ENCODE data around the gene DIS3L. TPM values are rescaled to one million over a fixed set of nuclear protein-coding genes. Genes with fewer than 3 reads are reported as not detected.

Gene DIS3L
- total and polyA plus RNA-seq, 2 donors from 2014 or later: 10.6 to 28.5 TPM

- no peak overlapping the region for H3K4me3 ChIP-seq (ENCODE audit: low read length in 3 of 3)
- no peaks in the 10 kb centered on the region for H3K9me3 ChIP-seq (ENCODE audit: control insufficient read depth in 2 of 3, insufficient read depth in 1 of 3, low read length in 3 of 3)
- no peak overlapping the region for H3K9ac ChIP-seq (ENCODE audit: low read length in 3 of 3)
- intact Hi-C loops (cut with DNase I): no loop called here
- no peak overlapping the region for H3K27ac ChIP-seq (ENCODE audit: low read depth in 2 of 2, low read length in 2 of 2)
- peaks cover 0 to 3% (median 0%) of the 10 kb centered on the region in 3 donors for H3K4me1 ChIP-seq (ENCODE audit: control insufficient read depth in 2 of 3, insufficient read depth in 2 of 3, low read depth in 1 of 3, low read length in 3 of 3)
- H3K27me3 ChIP-seq (ENCODE audit: control insufficient read depth, insufficient read depth, low read length): no peaks in the 10 kb centered on the region
- FAIRE-seq (no peak), DNase-seq (no peak)
- TF ChIP-seq, protein P1, sequence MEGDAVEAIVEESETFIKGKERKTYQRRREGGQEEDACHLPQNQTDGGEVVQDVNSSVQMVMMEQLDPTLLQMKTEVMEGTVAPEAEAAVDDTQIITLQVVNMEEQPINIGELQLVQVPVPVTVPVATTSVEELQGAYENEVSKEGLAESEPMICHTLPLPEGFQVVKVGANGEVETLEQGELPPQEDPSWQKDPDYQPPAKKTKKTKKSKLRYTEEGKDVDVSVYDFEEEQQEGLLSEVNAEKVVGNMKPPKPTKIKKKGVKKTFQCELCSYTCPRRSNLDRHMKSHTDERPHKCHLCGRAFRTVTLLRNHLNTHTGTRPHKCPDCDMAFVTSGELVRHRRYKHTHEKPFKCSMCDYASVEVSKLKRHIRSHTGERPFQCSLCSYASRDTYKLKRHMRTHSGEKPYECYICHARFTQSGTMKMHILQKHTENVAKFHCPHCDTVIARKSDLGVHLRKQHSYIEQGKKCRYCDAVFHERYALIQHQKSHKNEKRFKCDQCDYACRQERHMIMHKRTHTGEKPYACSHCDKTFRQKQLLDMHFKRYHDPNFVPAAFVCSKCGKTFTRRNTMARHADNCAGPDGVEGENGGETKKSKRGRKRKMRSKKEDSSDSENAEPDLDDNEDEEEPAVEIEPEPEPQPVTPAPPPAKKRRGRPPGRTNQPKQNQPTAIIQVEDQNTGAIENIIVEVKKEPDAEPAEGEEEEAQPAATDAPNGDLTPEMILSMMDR (IDR thresholded peaks at IDR 0.05; ENCODE audit: borderline replicate concordance, extremely low read depth, insufficient read depth): no peak
- no peaks in the 10 kb centered on the region for H3K36me3 ChIP-seq (ENCODE audit: control insufficient read depth in 2 of 3, insufficient read depth in 3 of 3, low read length in 3 of 3)
Measured at GRCh38 chr15:66264859-66265513, 28.4 kb upstream of the DIS3L start.

DNA sequence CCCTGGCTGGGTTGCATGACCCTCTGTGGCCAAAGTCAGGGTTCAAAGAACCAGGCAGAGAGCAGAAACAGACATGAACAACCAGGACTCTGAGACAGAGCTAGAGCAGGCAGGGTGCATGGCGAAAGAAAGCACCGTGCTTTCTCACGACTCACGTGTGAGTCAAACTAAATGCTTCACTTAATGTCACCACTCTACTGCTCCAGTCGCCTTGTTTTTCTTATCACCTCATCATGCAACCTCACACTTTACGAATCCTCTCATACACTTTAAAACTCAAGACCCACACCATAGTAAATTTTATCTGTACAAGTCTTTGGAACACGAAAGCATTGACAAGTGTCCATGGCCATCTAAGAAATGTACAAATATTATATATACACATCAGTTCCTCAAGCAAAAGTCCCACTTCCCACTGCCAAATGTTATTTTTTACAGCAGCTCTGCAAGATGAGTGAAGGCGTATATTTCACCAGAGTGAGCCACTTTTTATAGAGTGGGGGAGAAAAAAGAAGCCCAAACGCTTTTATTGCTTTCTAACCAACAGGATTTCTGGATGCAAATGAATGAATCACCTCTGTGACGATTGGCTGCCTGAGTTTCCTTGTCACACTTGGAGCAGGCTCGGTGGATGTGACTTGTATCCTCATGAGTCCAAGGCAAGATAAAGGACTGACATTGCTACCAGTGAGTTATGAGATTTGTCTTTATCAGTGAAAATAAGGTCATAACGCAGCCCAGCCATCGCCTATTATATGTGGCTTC is 23.9 kb upstream of the DIS3L start:
- Histone ChIP-seq H3K9me3 (ENCODE audit: control insufficient read depth in 2 of 3, insufficient read depth in 1 of 3, low read length in 3 of 3) (no peaks in the 10 kb centered on the region), H3K4me3 (ENCODE audit: low read length in 3 of 3) (no peak overlapping the region), H3K9ac (ENCODE audit: low read length in 3 of 3) (no peak overlapping the region), H3K36me3 (ENCODE audit: control insufficient read depth in 2 of 3, insufficient read depth in 3 of 3, low read length in 3 of 3) (no peaks in the 10 kb centered on the region), H3K27ac (ENCODE audit: low read depth in 2 of 2, low read length in 2 of 2) (no peak overlapping the region), H3K4me1 (ENCODE audit: control insufficient read depth in 2 of 3, insufficient read depth in 2 of 3, low read depth in 1 of 3, low read length in 3 of 3) (peaks cover 0 to 3% (median 0%) of the 10 kb centered on the region in 3 donors), H3K27me3 (ENCODE audit: control insufficient read depth, insufficient read depth, low read length) (no peaks in the 10 kb centered on the region)
- FAIRE-seq (no peak), DNase-seq (peak in 3 of 5 donors; percentile 70 to 87 (median 85))
- intact Hi-C loops (cut with DNase I): no loop called here
- TF ChIP-seq, protein P1 (IDR thresholded peaks at IDR 0.05; ENCODE audit: borderline replicate concordance, extremely low read depth, insufficient read depth): no peak

DNA sequence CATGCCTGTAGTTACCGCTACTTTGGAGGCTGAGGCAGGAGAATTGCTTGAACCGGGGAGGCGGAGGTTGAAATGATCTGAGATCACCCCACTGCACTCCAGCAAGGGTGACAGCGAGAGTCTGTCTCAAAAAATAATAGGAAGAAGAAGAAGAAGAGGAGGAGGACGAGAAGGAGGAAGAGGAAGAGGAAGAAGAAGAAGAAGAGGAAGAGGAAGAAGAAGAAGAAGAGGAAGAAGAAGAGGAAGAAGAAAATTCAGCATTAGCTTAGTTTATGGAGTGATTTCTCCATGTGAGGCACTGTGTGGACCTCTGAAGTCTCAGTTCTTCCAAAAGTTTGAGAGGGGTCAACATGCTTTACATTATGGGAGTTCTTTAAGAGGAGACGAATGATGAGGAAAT is 22.4 kb upstream of the DIS3L start:
- H3K36me3 ChIP-seq (ENCODE audit: control insufficient read depth in 2 of 3, insufficient read depth in 3 of 3, low read length in 3 of 3): no peaks in the 10 kb centered on the region
- FAIRE-seq (no peak), DNase-seq (no peak)
- TF ChIP-seq, protein P1 (IDR thresholded peaks at IDR 0.05; ENCODE audit: borderline replicate concordance, extremely low read depth, insufficient read depth): no peak
- H3K9me3 ChIP-seq (ENCODE audit: control insufficient read depth in 2 of 3, insufficient read depth in 1 of 3, low read length in 3 of 3): no peaks in the 10 kb centered on the region
- no peaks in the 10 kb centered on the region for H3K27me3 ChIP-seq (ENCODE audit: control insufficient read depth, insufficient read depth, low read length)
- intact Hi-C loops (cut with DNase I): no loop called here
- H3K4me3 ChIP-seq (ENCODE audit: low read length in 3 of 3): no peak overlapping the region
- no peak overlapping the region for H3K27ac ChIP-seq (ENCODE audit: low read depth in 2 of 2, low read length in 2 of 2)
- no peak overlapping the region for H3K9ac ChIP-seq (ENCODE audit: low read length in 3 of 3)
- peaks cover 0 to 3% (median 0%) of the 10 kb centered on the region in 3 donors for H3K4me1 ChIP-seq (ENCODE audit: control insufficient read depth in 2 of 3, insufficient read depth in 2 of 3, low read depth in 1 of 3, low read length in 3 of 3)
